ENCODE data around the gene YARS2. TPM values are rescaled to one million over a fixed set of nuclear protein-coding genes. Genes with fewer than 3 reads are reported as not detected.
"Not testable (repeated sequence)": the region's sequence is repeated elsewhere in the genome, so short reads cannot be mapped to it uniquely, and the experiment has no call there.

Gene YARS2
- total RNA-seq, 2 experiments from 2014 or later, result 20.1 to 24.8 TPM

DNA sequence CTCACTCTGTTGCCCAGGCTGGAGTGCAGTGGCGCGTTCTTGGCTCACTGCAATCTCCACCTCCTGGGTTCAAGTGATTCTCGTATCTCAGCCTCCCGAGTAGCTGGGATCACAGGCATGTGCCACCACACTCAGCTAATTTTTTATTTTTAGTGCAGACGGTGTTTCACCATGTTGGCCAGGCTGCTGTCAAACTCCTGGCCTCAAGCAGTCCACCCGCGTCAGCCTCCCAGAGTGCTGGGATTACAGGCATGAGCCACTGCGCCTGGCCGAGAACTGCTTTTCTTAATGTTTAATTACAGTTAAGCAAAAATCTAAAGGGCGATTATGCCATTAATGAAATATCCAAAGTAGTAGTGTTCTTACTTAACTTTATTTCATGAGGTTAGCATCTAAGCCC lies 13.6 kb downstream of the YARS2 start:
- Mint-ChIP-seq H3K36me3 (ENCODE audit: low read depth) (peaks cover 24% of the 10 kb centered on the region), H3K27ac (no peak overlapping the region), H3K4me1 (ENCODE audit: low read depth) (peaks cover 15% of the 10 kb centered on the region), H3K9me3 (no peaks in the 10 kb centered on the region), H3K27me3 (ENCODE audit: low read depth) (no peaks in the 10 kb centered on the region), H3K4me3 (no peak overlapping the region)
- CTCF ChIA-PET, result interaction anchor here (2.3 kb wide), 1 partner anchor 13 kb away, joined by 8 read pairs; the partner anchor contains the start of gene YARS2
- intact Hi-C loops (cut with micrococcal nuclease), result no loop called here
- DNase-seq, result no peak

DNA sequence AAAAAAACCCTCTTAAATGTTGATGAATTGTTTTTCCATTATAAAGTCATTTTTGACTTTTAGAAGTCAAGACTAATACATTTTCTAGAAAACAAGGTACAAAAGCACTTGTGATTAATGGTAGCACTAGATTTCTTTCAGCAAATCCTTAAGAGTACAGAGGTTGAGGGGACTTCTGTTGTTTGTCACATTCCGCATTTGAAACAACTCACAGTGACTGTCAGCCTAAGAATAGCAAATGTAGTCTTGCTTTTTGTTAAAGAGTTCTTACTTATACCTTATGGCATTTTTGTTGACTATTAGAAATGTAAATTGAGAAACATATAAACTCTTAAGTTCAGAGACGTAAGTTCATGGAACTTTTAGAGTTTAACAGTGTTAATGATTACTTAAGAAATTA lies 16.4 kb downstream of the YARS2 start:
- intact Hi-C loops (cut with micrococcal nuclease), result no loop called here
- Mint-ChIP-seq H3K27me3 (ENCODE audit: low read depth) (no peaks in the 10 kb centered on the region), H3K27ac (no peak overlapping the region), H3K9me3 (no peaks in the 10 kb centered on the region), H3K4me1 (ENCODE audit: low read depth) (peaks cover 8% of the 10 kb centered on the region), H3K36me3 (ENCODE audit: low read depth) (peaks cover 27% of the 10 kb centered on the region), H3K4me3 (no peak overlapping the region)
- CTCF ChIA-PET, result no interaction called here
- no peak for DNase-seq

DNA sequence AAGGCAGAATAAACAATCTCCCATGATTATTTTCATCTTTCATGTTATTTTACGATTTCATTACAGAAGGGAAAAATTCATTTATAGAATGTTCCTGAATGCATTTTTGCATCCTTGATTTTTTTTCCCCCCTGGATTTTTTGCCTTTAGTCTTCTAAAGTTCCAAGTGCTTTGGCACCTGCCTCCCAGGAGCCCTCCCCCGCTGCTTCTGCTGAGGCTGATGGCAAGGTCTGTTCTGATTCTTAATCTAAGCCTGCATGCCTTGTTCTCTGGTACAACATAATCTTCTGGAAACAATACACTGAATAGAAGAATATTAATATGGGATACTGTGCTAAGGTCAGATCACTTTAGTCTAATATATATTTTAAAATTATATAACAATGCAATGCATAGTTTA lies 18.0 kb downstream of the YARS2 start:
- Mint-ChIP-seq H3K4me1 (ENCODE audit: low read depth) (peaks cover 2% of the 10 kb centered on the region), H3K27ac (no peak overlapping the region), H3K27me3 (ENCODE audit: low read depth) (no peaks in the 10 kb centered on the region), H3K9me3 (no peaks in the 10 kb centered on the region), H3K36me3 (ENCODE audit: low read depth) (peaks cover 22% of the 10 kb centered on the region), H3K4me3 (no peak overlapping the region)
- DNase-seq, result no peak
- intact Hi-C loops (cut with micrococcal nuclease), result no loop called here
- CTCF ChIA-PET, result no interaction called here

DNA sequence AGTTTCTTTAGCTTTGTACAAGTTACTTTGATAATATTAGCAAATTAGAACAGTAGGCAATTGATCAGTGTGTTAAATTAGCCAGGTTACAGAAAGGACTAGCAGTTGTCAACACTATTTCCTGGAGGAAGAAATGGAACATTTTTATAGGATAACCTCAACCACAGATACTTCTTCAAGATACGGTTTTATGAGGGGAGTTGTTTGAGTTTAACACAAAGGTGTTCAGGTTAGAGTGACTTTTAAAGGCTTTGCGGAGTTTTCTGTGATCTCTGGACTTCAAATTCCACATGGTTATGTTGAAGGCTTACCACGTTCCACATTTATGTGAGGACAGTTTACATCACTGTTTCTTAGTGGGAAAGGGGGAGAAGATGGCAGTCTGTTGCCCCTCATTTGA lies 19.3 kb downstream of the YARS2 start:
- CTCF ChIA-PET, result no interaction called here
- intact Hi-C loops (cut with micrococcal nuclease), result no loop called here
- no peak overlapping the region for H3K4me3 Mint-ChIP-seq
- no peak for DNase-seq
- peaks cover 22% of the 10 kb centered on the region for H3K36me3 Mint-ChIP-seq (ENCODE audit: low read depth)
- peaks cover 2% of the 10 kb centered on the region for H3K4me1 Mint-ChIP-seq (ENCODE audit: low read depth)
- no peaks in the 10 kb centered on the region for H3K27me3 Mint-ChIP-seq (ENCODE audit: low read depth)
- H3K9me3 Mint-ChIP-seq, result no peaks in the 10 kb centered on the region
- H3K27ac Mint-ChIP-seq, result peak overlapping the region; percentile 42

DNA sequence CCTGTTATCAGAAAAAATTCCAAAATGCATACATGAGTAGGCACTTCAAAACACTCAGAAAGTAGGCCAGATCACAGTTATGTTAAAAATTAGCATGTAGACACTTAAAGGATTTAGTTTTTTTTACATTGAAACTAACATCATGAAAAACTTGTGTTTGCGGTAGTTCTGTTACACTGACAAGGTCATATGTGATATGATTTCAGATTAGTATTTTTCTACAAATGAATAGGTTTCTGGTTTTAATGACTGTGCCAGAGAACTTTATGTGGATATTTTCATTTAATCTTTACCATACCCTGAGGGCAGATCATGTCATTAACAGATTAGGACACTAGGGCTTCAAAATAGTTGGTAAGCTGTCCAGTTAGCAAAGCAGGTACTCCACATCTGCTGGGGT lies 20.7 kb downstream of the YARS2 start:
- Mint-ChIP-seq H3K27me3 (ENCODE audit: low read depth) (no peaks in the 10 kb centered on the region), H3K9me3 (no peaks in the 10 kb centered on the region), H3K4me3 (no peak overlapping the region), H3K36me3 (ENCODE audit: low read depth) (peaks cover 23% of the 10 kb centered on the region), H3K4me1 (ENCODE audit: low read depth) (peaks cover 2% of the 10 kb centered on the region), H3K27ac (peak overlapping the region; percentile 18)
- intact Hi-C loops (cut with micrococcal nuclease), result no loop called here
- CTCF ChIA-PET, result no interaction called here
- no peak for DNase-seq

DNA sequence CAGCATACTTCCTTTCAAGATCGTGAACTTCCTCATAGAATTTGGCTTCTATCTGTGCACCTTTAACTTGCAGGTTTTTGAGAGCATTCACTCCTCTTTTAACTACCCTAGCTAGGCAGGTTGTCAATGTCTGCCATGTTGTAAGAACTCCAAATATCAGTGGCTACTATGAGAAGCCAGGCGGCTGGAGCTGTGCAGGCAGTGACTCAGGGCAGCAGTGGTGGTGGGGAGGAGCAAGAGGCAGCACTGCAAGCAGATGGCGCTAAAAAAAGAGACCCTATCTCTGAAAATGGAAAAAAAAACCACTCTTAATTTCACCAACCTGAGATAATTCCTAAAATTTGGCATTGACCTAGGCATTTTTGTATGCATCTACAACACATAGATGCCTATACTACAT lies 28.5 kb downstream of the YARS2 start:
- Mint-ChIP-seq H3K4me1 (ENCODE audit: low read depth) (no peaks in the 10 kb centered on the region), H3K27ac (no peak overlapping the region), H3K9me3 (no peaks in the 10 kb centered on the region), H3K36me3 (ENCODE audit: low read depth) (peaks cover 19% of the 10 kb centered on the region), H3K4me3 (no peak overlapping the region), H3K27me3 (ENCODE audit: low read depth) (no peaks in the 10 kb centered on the region)
- intact Hi-C loops (cut with micrococcal nuclease), result no loop called here
- CTCF ChIA-PET, result interaction anchor here (1.1 kb wide), 1 partner anchor 29 kb away, joined by 3 read pairs; no protein-coding TSS in a partner anchor
- DNase-seq, result no peak

DNA sequence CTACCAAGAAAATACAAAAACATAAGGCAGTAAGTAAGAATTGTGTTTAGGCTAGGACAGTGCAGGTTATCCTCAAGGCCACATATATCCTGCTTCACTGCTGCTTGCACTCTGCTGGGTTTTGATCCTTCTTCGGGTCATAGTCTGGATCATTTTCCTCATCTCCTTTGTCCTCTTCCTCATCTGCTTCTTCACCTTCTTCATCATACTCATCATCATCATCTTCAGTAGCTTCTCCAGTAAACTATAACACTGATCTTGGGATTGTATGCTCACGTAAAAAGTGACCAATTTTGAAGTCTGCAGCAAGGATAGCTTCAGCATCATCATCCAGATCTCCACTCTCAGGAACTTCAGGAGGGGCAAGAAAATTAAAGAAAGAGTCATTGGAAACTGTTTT lies 29.4 kb downstream of the YARS2 start:
- H3K4me3 Mint-ChIP-seq, result no peak overlapping the region
- CTCF ChIA-PET, result interaction anchor here (1.1 kb wide), 1 partner anchor 30 kb away, joined by 3 read pairs; no protein-coding TSS in a partner anchor
- H3K9me3 Mint-ChIP-seq, result no peaks in the 10 kb centered on the region
- intact Hi-C loops (cut with micrococcal nuclease), result no loop called here
- H3K27ac Mint-ChIP-seq, result no peak overlapping the region
- H3K36me3 Mint-ChIP-seq (ENCODE audit: low read depth), result peaks cover 21% of the 10 kb centered on the region
- DNase-seq, result no peak
- no peaks in the 10 kb centered on the region for H3K27me3 Mint-ChIP-seq (ENCODE audit: low read depth)
- no peaks in the 10 kb centered on the region for H3K4me1 Mint-ChIP-seq (ENCODE audit: low read depth)

DNA sequence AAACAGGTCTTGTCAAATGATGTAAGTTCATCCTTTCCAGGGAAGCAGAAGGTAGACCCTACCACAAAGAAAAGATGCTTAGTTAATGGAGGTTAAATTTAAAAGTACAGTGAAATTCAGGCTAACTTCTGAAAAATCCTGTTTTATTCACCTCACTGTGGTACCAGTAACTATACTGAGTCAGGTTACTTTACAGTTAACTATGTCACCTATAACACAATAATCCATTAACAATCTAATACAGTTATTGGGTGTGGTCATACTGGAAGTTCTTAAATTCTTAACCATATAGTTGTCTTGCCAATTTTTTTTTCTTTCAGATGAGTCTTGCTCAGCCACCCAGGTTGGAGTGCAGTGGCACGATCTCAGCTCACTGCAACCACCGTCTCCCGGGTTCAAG lies 30.4 kb downstream of the YARS2 start:
- H3K27ac Mint-ChIP-seq; H3K4me1 Mint-ChIP-seq (ENCODE audit: low read depth); H3K9me3 Mint-ChIP-seq; intact Hi-C loops (cut with micrococcal nuclease); DNase-seq; H3K27me3 Mint-ChIP-seq (ENCODE audit: low read depth); H3K4me3 Mint-ChIP-seq: not testable (repeated sequence)
- H3K36me3 Mint-ChIP-seq (ENCODE audit: low read depth), result peaks cover 19% of the 10 kb centered on the region
- CTCF ChIA-PET, result interaction anchor here (0.5 to 1.1 kb wide), 2 partner anchors 360 to 1323 kb away, joined by 5 to 7 read pairs; no protein-coding TSS in a partner anchor

DNA sequence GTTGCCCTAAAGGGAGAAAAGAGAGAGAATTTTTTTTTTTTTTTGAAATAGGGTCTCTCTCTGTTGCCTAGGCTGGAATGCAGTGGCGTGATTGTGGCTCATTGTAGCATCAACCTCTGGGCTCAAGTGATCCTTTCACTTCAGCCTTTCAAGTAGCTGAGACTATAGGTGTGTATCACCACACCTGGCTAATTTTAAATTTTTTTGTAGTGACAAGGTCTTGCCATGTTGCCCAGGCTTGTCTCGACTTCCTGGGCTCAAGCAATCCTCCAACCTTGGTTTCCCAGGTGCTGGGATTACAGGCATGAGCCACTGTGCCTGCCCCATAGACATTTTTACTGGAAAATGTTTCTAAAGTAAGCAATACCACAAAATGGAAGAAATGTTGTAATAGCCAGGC lies 36.8 kb downstream of the YARS2 start:
- Mint-ChIP-seq H3K27me3 (ENCODE audit: low read depth) (no peaks in the 10 kb centered on the region), H3K4me1 (ENCODE audit: low read depth) (no peaks in the 10 kb centered on the region), H3K4me3 (no peak overlapping the region), H3K9me3 (no peaks in the 10 kb centered on the region), H3K36me3 (ENCODE audit: low read depth) (peaks cover 10% of the 10 kb centered on the region), H3K27ac (no peak overlapping the region)
- intact Hi-C loops (cut with micrococcal nuclease), result no loop called here
- DNase-seq, result no peak
- CTCF ChIA-PET, result no interaction called here

DNA sequence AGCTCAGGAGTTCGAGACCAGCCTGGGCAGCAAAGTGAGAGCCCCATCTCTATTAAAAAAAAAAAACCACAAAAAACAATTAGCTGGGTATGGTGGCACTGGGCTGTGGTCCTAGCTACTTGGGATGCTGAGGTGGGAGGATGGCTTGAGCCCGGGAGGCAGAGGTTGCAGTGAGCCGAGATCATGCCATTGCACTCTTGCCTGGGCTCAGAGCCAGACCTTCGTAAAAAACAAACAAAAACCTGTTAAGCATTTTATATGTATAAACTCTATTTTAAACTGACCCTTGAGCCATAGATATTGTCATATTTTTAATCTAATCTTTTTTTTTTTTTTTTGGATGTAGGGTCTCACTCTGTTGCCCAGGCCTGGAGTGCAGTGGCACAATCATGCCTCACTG lies 40.9 kb downstream of the YARS2 start:
- CTCF ChIA-PET, result no interaction called here
- Mint-ChIP-seq H3K4me1 (ENCODE audit: low read depth) (no peaks in the 10 kb centered on the region), H3K9me3 (no peaks in the 10 kb centered on the region), H3K27ac (no peak overlapping the region), H3K27me3 (ENCODE audit: low read depth) (no peaks in the 10 kb centered on the region), H3K36me3 (ENCODE audit: low read depth) (peaks cover 6% of the 10 kb centered on the region), H3K4me3 (no peak overlapping the region)
- DNase-seq, result no peak
- intact Hi-C loops (cut with micrococcal nuclease), result no loop called here

DNA sequence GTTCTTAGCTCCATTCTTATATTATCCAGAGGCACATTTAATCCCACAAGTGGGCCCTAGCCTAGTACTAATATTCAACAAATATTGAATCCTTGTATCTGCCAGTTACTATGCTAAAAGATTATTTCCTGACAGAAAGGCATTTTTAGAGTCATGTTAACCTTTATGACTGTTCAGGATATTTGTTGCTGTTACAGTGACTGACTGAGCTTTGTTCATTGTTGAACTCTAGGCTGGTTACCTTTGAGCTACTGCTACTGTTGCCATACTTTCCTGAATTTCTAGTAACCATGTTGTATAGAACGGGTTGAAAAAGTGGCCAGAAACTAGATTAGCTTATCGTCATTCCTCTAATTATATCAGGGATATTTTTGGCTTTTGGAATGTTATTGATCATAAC lies 46.8 kb downstream of the YARS2 start:
- Mint-ChIP-seq H3K27ac (no peak overlapping the region), H3K9me3 (no peaks in the 10 kb centered on the region), H3K27me3 (ENCODE audit: low read depth) (no peaks in the 10 kb centered on the region), H3K4me1 (ENCODE audit: low read depth) (no peaks in the 10 kb centered on the region), H3K4me3 (no peak overlapping the region), H3K36me3 (ENCODE audit: low read depth) (peaks cover 10% of the 10 kb centered on the region)
- CTCF ChIA-PET, result interaction anchor here (0.6 kb wide), 1 partner anchor 460 kb away, joined by 3 read pairs; no protein-coding TSS in a partner anchor
- intact Hi-C loops (cut with micrococcal nuclease), result no loop called here
- DNase-seq, result no peak

DNA sequence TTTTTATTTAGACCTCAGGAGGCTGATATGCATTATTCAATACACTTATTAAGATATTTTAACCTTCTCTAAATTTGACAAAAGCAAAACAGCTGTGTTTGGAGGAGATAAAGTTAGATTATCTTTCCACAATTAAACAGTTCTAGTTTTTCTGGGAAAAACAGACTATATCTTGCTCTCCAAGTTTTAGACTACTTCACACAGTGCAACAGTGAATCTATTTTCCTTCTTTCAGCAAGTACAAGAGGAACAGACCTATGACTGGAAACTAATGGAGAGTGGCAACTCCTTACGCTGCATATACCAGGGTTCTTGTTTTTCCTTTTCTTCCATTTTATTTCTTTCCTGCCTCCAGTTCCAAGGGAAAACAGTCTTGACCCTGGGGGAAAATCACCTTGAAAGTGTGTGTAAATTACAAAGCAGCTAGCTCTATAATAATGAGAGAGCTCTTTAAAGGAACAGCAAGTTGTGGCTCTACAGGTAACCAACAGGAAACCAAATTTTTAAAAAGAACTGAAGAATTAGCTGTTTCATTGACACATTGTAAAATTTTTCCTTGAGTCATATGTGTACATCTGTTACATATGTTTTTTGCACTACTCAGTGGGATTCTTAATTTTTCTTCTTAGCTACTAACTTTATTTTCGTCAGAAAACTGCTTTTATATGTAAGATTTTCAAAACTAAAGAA lies 49.2 kb downstream of the YARS2 start:
- intact Hi-C loops (cut with micrococcal nuclease), result no loop called here
- Mint-ChIP-seq H3K9me3 (no peaks in the 10 kb centered on the region), H3K4me1 (ENCODE audit: low read depth) (no peaks in the 10 kb centered on the region), H3K4me3 (no peak overlapping the region), H3K27ac (no peak overlapping the region), H3K36me3 (ENCODE audit: low read depth) (peaks cover 11% of the 10 kb centered on the region), H3K27me3 (ENCODE audit: low read depth) (no peaks in the 10 kb centered on the region)
- DNase-seq, result no peak
- CTCF ChIA-PET, result interaction anchor here (0.6 to 0.7 kb wide), 2 partner anchors 207 to 1325 kb away, joined by 3 to 4 read pairs; no protein-coding TSS in a partner anchor

DNA sequence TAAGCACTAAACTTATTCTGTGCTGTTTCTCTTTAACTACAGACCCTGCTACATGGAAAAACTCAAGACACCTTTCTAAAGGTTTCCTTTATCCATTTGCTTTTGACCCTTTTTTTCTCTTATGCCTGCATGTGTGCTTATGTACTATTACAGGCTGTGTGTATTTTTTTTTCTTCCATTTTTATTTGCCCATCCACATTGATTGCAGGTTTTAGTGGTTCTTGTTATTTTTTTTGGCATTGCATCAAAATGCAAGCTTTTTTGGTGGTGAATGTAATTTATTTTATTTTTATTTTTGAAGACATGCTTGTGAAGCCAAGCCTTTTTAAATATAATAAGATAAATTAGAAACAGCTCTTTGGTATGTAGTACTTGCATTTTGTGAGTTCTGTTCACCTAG lies 49.9 kb downstream of the YARS2 start:
- CTCF ChIA-PET, result interaction anchor here (0.6 kb wide), 1 partner anchor 1326 kb away, joined by 3 read pairs; no protein-coding TSS in a partner anchor
- H3K4me3 Mint-ChIP-seq, result no peak overlapping the region
- no peak overlapping the region for H3K27ac Mint-ChIP-seq
- no peaks in the 10 kb centered on the region for H3K4me1 Mint-ChIP-seq (ENCODE audit: low read depth)
- no peaks in the 10 kb centered on the region for H3K27me3 Mint-ChIP-seq (ENCODE audit: low read depth)
- no peaks in the 10 kb centered on the region for H3K9me3 Mint-ChIP-seq
- peaks cover 13% of the 10 kb centered on the region for H3K36me3 Mint-ChIP-seq (ENCODE audit: low read depth)
- intact Hi-C loops (cut with micrococcal nuclease), result loop anchor here (2.0 kb wide), 1 partner anchor 17 kb away; no protein-coding TSS in a partner anchor
- no peak for DNase-seq
